Hepatocyte (in vitro differentiated cells): ENCODE measurements around the gene ASXL3. TPM values are rescaled to one million over a fixed set of nuclear protein-coding genes. Genes with fewer than 3 reads are reported as not detected.

Experiments
- DNase-seq: peaks from one replicate; pipeline ENCODE4 v3.0.0-alpha.2; 2016; ENCODE audit warnings: low spot score
- H2AFZ ChIP-seq: fragments of 200-600 bp; sonication (generic); 2 replicates; pipeline ENCODE4 v1.6.0; 2016; ENCODE audit warnings: antibody characterized with exemption, mild to moderate bottlenecking
- H3K27ac ChIP-seq: fragments of 200-600 bp; sonication (generic); 2 replicates; pipeline ENCODE4 v1.5.1; 2016; ENCODE audit warnings: mild to moderate bottlenecking
- H3K27me3 ChIP-seq: fragments of 200-600 bp; sonication (generic); 2 replicates; pipeline ENCODE4 v1.6.1; 2016
- H3K36me3 ChIP-seq: fragments of 200-600 bp; sonication (generic); replicated peaks from 2 replicates; pipeline ENCODE4 v1.5.1; 2016; ENCODE audit warnings: low read depth; ENCODE audit not compliant: insufficient read depth
- H3K4me1 ChIP-seq: fragments of 200-600 bp; sonication (generic); 2 replicates; pipeline ENCODE4 v1.5.1; 2016; ENCODE audit warnings: mild to moderate bottlenecking, moderate library complexity; ENCODE audit not compliant: insufficient read depth
- H3K4me2 ChIP-seq: fragments of 200-600 bp; sonication (generic); 2 replicates; pipeline ENCODE4 v1.6.0; 2016
- H3K4me3 ChIP-seq: fragments of 200-600 bp; sonication (generic); 2 replicates; pipeline ENCODE4 v1.5.1; 2016; ENCODE audit warnings: mild to moderate bottlenecking
- H3K79me2 ChIP-seq: fragments of 200-600 bp; sonication (generic); 2 replicates; pipeline ENCODE4 v1.6.0; 2017; ENCODE audit warnings: mild to moderate bottlenecking
- H3K9me2 ChIP-seq: fragments of 200-600 bp; sonication (generic); replicated peaks from 2 replicates; pipeline ENCODE4 v1.6.0; 2017; ENCODE audit warnings: mild to moderate bottlenecking; ENCODE audit not compliant: insufficient read depth
- H3K9me3 ChIP-seq: fragments of 200-600 bp; sonication (generic); 2 replicates; pipeline ENCODE4 v1.5.1; 2016; ENCODE audit warnings: low read depth, mild to moderate bottlenecking
- H4K20me1 ChIP-seq: fragments of 200-600 bp; sonication (generic); 2 replicates; pipeline ENCODE4 v1.6.0; 2016; ENCODE audit warnings: mild to moderate bottlenecking; ENCODE audit not compliant: insufficient read depth, poor library complexity, severe bottlenecking
- EZH2 ChIP-seq: fragments of 200-600 bp; sonication (generic); IDR thresholded peaks from 2 replicates; pipeline ENCODE4 v1.6.1; 2016; ENCODE audit warnings: antibody characterized with exemption, mild to moderate bottlenecking, borderline replicate concordance
- EZH2phosphoT487 ChIP-seq: fragments of 200-600 bp; sonication (generic); IDR thresholded peaks from one replicate; pipeline ENCODE4 v1.6.1; 2018; ENCODE audit warnings: antibody characterized with exemption, mild to moderate bottlenecking, low read depth, moderate library complexity; ENCODE audit not compliant: unreplicated experiment, severe bottlenecking
- WGBS: methylation state at CpG from one replicate; pipeline ENCODE4 v1.1.6; 2016; ENCODE audit warnings: low lambda C conversion rate; ENCODE audit errors: missing lambda C conversion rate; 5-methylcytosine and 5-hydroxymethylcytosine counted together
- polyA plus RNA-seq: library from polyadenylated mRNA; unstranded; fragments of >200 nt; fragmentation: Nextera tagmentation; extraction: Ambion mirVana; gene quantifications from 2 replicates; pipeline ENCODE4 v1.2.1, GENCODE V29; 2016
- total RNA-seq: library from RNA; depleted of rRNA; stranded (reverse); fragments of >200 nt; gene quantifications from 2 replicates; pipeline ENCODE4 v1.2.3, GENCODE V29; 2014
- TF ChIP-seq, protein P1 (sequence below): fragments of 200-600 bp; sonication (generic); IDR thresholded peaks from 2 replicates; pipeline ENCODE4 v1.5.1; 2016; ENCODE audit warnings: antibody characterized with exemption, mild to moderate bottlenecking; ENCODE audit not compliant: poor library complexity

ASXL3 gene
- total and polyA plus RNA-seq, 2 experiments from 2014 or later = 1.4 to 8.7 TPM

DNA sequence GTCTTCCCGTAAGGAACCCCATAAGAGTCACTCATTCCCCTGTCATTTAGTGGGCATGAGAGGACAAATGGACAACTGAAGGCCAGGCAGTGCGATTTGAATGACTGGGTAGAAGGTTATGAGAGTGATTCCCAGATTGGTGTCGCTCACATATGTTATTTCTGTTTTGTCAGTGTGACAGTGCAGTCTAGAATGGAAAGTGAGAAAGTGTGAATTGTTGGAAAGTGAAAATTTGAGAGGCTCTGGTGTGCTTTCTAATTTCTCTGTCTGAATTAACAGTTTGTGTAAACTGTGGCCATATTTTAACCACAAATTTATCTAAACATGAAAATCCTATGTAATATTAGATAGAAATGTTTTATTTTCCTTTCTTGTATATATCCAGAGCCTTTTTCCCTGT lies 49.1 kb downstream of the ASXL3 start:
- DNase-seq = no peak
- Histone ChIP-seq H3K4me2 (no peak overlapping the region), H3K4me3 (no peak overlapping the region), H3K79me2 (no peaks in the 10 kb centered on the region), H3K36me3 (no peaks in the 10 kb centered on the region), H4K20me1 (no peaks in the 10 kb centered on the region), H3K9me2 (no peaks in the 10 kb centered on the region), H2AFZ (no peak overlapping the region), H3K27me3 (no peaks in the 10 kb centered on the region), H3K9me3 (no peaks in the 10 kb centered on the region), H3K27ac (no peak overlapping the region), H3K4me1 (no peaks in the 10 kb centered on the region)
- 99% methylated on average over 3 of the region's 3 CpGs for WGBS
- TF ChIP-seq, protein P1, sequence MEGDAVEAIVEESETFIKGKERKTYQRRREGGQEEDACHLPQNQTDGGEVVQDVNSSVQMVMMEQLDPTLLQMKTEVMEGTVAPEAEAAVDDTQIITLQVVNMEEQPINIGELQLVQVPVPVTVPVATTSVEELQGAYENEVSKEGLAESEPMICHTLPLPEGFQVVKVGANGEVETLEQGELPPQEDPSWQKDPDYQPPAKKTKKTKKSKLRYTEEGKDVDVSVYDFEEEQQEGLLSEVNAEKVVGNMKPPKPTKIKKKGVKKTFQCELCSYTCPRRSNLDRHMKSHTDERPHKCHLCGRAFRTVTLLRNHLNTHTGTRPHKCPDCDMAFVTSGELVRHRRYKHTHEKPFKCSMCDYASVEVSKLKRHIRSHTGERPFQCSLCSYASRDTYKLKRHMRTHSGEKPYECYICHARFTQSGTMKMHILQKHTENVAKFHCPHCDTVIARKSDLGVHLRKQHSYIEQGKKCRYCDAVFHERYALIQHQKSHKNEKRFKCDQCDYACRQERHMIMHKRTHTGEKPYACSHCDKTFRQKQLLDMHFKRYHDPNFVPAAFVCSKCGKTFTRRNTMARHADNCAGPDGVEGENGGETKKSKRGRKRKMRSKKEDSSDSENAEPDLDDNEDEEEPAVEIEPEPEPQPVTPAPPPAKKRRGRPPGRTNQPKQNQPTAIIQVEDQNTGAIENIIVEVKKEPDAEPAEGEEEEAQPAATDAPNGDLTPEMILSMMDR = no peak
- TF ChIP-seq EZH2 (no peak), EZH2phosphoT487 (no peak)

DNA sequence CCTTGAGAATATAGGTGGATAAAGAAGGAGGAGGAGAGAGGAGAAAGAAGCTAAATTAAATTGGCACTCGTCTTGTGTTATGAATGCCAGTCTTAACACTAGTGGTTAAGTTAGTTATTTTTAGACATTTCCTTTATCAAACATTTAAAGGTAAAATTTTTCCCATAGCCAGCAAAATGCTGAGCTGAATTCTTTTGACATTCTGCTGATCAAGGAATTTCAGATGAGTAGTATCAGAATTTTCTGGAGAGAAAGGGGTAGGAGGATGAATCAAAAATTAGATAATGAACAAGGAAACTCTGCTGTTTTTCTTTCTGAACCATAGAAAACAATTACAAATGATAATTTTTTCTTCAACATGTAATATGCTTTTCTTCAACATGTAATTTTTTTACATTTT lies 52.5 kb downstream of the ASXL3 start:
- 93% methylated on average over 1 of the region's 1 CpG for WGBS
- Histone ChIP-seq H3K36me3 (no peaks in the 10 kb centered on the region), H3K4me3 (no peak overlapping the region), H3K4me1 (no peaks in the 10 kb centered on the region), H3K9me2 (no peaks in the 10 kb centered on the region), H3K27ac (no peak overlapping the region), H3K27me3 (no peaks in the 10 kb centered on the region), H3K4me2 (no peak overlapping the region), H3K79me2 (peaks cover 5% of the 10 kb centered on the region), H4K20me1 (no peaks in the 10 kb centered on the region), H2AFZ (no peak overlapping the region), H3K9me3 (no peaks in the 10 kb centered on the region)
- no peak for TF ChIP-seq EZH2phosphoT487
- TF ChIP-seq, protein P1 = no peak
- TF ChIP-seq EZH2 = no peak
- no peak for DNase-seq

DNA sequence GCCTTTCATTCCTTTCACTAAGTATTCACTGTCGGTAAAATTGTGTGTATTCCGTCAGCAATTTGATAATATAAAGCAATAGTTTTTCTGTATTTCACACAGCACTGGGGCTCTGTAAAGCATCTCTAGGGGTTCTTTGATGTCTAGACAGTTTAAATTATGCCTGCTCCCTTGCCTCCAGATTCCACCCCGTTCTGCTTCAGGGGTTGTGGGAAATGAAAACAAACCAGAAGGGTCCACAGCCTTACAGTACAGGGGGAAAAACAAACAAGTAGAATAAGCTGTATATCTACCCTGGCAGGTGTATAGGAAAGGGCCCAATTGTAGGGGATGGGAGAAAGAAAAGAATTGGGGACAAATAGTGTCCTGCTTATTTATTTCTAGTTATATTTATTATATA lies 63.1 kb downstream of the ASXL3 start:
- Histone ChIP-seq H3K9me2 (no peaks in the 10 kb centered on the region), H2AFZ (no peak overlapping the region), H3K36me3 (no peaks in the 10 kb centered on the region), H4K20me1 (no peaks in the 10 kb centered on the region), H3K4me1 (no peaks in the 10 kb centered on the region), H3K27me3 (no peaks in the 10 kb centered on the region), H3K27ac (no peak overlapping the region), H3K4me2 (no peak overlapping the region), H3K9me3 (no peaks in the 10 kb centered on the region), H3K79me2 (no peaks in the 10 kb centered on the region), H3K4me3 (no peak overlapping the region)
- WGBS = 79% methylated on average over 3 of the region's 3 CpGs
- no peak for TF ChIP-seq EZH2phosphoT487
- TF ChIP-seq, protein P1 = no peak
- no peak for TF ChIP-seq EZH2
- DNase-seq = no peak

DNA sequence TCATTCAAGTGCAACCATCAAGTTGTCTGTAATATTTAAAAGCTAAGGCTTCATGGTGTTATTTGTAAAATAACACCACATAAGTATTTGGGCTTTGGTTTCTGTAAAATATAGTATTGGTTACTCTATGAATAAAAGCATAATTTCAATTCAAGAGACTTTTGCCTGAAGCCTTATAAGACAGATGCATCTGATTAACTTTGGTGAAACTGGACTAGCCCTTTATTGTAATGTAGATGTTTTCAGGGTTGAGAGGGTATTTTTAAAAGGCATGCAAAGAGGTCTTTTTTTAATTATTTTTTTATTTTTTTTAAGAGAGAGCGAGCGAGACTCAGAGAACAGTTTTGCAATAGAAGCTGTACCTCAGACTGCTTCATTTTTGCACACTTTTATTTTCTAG lies 66.5 kb downstream of the ASXL3 start:
- H2AFZ ChIP-seq = no peak overlapping the region
- no peak for TF ChIP-seq EZH2
- TF ChIP-seq, protein P1 = no peak
- no peak for TF ChIP-seq EZH2phosphoT487
- no peaks in the 10 kb centered on the region for H3K4me1 ChIP-seq
- H3K9me2 ChIP-seq = no peaks in the 10 kb centered on the region
- H3K79me2 ChIP-seq = no peaks in the 10 kb centered on the region
- H3K4me3 ChIP-seq = no peak overlapping the region
- WGBS = 72% methylated on average over 2 of the region's 2 CpGs
- no peak for DNase-seq
- no peak overlapping the region for H3K4me2 ChIP-seq
- H3K36me3 ChIP-seq = no peaks in the 10 kb centered on the region
- no peaks in the 10 kb centered on the region for H4K20me1 ChIP-seq
- no peak overlapping the region for H3K27ac ChIP-seq
- no peaks in the 10 kb centered on the region for H3K9me3 ChIP-seq
- no peaks in the 10 kb centered on the region for H3K27me3 ChIP-seq
